DMS153 treated with DMSO at 0.1 percent for 48 hours (cell line): ENCODE results near the gene LCA5L.

Experiments
- DNase-seq: peaks from one replicate; lab custom pipeline; 2025; ENCODE audit not compliant: unreplicated experiment; lab: John Stamatoyannopoulos, UW

Gene LCA5L

DNA sequence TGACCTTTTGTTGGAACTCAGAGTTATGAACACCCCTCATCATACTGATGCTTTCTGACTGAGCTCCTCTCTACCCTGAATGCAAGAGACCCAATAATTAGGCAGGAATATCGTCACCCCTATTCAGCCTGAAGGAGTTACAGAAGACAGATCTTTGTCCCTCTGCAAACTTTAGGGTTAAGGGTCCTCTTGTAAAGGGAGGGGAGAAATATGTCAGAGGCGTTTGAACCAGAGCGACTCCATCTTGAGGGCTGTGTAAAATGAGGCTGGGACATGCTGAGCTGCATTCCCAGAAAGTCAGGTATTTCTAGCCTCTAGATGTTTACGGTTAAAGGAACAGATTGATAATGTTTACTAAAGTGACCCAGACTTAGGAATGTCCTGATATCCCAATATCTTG, 86.2 kb downstream of the LCA5L start:
- no peak for DNase-seq
